Body of pancreas (tissue), 4 donors: ENCODE data around the gene HOXD12. TPM values are rescaled to one million over a fixed set of nuclear protein-coding genes. Genes with fewer than 3 reads are reported as not detected.

Experiments
- ATAC-seq: fragments of 150-250 bp; one replicate; pipeline ENCODE4 v1.9.1; 2016
- DNase-seq, 4 donors: peaks; one replicate each; pipeline ENCODE4 v3.0.0-alpha.2; 2019
- H3K27ac ChIP-seq, 4 donors: fragments of 200-600 bp; sonication (generic); 1 replicate in 3 of 4; 2 replicates in 1 of 4; pipeline versions ENCODE4 v1.5.1 to v1.6.1; 2016 to 2019; ENCODE audit warnings: mild to moderate bottlenecking in 1 of 4, mixed read lengths in 1 of 4, moderate library complexity in 1 of 4
- H3K27me3 ChIP-seq, 2 donors: fragments of 200-600 bp; sonication (generic); one replicate each; pipeline ENCODE4 v1.6.0; 2016; ENCODE audit warnings: mild to moderate bottlenecking in 1 of 2
- H3K36me3 ChIP-seq, 2 donors: fragments of 200-600 bp; sonication (generic); replicated peaks in 1 of 2; 2 replicates each; pipeline ENCODE4 v1.5.1; 2016; ENCODE audit warnings: low read depth in 2 of 2; ENCODE audit not compliant: insufficient read depth in 1 of 2
- H3K4me1 ChIP-seq: fragments of 200-600 bp; sonication (generic); one replicate; pipeline ENCODE4 v1.6.0; 2016
- H3K4me3 ChIP-seq, 2 donors: fragments of 200-600 bp; sonication (generic); 1 replicate in 1 of 2; 2 replicates in 1 of 2; pipeline ENCODE4 v1.5.1; 2016 to 2019
- H3K9me3 ChIP-seq, 3 donors: fragments of 200-600 bp; sonication (generic); 1 replicate in 2 of 3; 2 replicates in 1 of 3; pipeline ENCODE4 v1.5.1; 2016
- POLR2A ChIP-seq, 3 donors: fragments of 450-650 bp; IDR thresholded peaks; one replicate each; pipeline ENCODE4 v1.6.1; 2016; ENCODE audit warnings: antibody characterized with exemption in 3 of 3, mild to moderate bottlenecking in 2 of 3
- WGBS, 2 donors: methylation state at CpG; one replicate each; pipeline ENCODE4 v1.1.5; 2017; 5-methylcytosine and 5-hydroxymethylcytosine counted together
- intact Hi-C: fragments of 100-400 bp; cut with DNase I; formaldehyde crosslinking; loops from one replicate; pipeline ENCODE4 v1.15.1; 2023
- total RNA-seq, 2 donors: library from RNA; depleted of rRNA; stranded (reverse); fragments of >200 nt; gene quantifications; one replicate each; pipeline ENCODE4 v1.1.0, GENCODE V29; 2016
- TF ChIP-seq, protein P1 (sequence below), 7 experiments: fragments of 450-650 bp in 4 of 7; fragments of 200-600 bp in 3 of 7; sonication (generic) in 3 of 7; IDR thresholded peaks; one replicate each; pipeline ENCODE4 v1.5.1; 2016 to 2019; ENCODE audit warnings: antibody characterized with exemption in 7 of 7

Gene HOXD12
- total RNA-seq, 2 donors from 2014 or later: not detected

DNA sequence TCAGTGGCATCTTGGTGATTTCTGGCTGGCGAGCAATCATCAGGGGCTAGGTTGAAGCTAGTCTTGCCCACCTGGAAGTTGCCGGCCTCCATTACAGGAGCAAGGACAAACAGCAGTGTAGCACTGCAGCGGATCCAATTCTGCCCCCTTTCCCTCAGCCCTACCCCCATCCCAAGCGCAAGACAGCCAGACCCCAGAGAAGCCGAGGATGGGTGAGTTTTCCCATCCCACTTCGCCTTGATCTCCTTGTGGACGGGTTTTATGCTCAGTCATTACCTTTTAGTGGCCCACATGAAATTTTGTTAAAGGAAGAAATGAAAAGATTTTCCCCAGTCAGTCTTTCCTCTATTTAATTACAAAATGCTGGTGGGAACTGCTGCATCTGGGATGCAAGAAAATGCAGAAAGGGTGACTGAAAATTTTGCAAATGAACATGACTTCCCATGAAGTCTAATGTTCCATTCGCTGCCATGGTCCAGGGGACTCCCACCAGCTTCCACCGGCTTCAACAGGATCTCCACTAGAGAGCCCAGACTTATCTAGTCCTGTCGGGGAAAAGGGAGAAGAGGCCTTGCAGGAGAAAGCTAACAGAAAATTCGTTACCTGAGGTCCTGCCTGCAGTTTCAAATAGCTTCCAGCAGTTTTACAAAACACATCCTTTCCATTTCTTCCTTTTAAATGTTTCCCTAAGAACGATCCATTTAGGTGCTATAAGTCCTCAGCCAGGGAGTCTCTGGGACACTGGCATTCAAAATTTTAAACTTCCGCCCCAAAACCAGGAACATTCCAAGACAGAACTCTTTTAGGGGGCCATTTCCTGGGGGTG, 21.0 kb downstream of the HOXD12 start:
- no peaks in the 10 kb centered on the region for H3K36me3 ChIP-seq
- H3K27ac ChIP-seq: no peak overlapping the region
- WGBS, 2 donors: 7 to 17% methylated on average over 13 of the region's 13 CpGs
- intact Hi-C loops: loop anchor here (10.0 kb wide), 1 partner anchor 694 kb away; no protein-coding TSS in a partner anchor
- H3K9me3 ChIP-seq: no peaks in the 10 kb centered on the region
- TF ChIP-seq, protein P1, sequence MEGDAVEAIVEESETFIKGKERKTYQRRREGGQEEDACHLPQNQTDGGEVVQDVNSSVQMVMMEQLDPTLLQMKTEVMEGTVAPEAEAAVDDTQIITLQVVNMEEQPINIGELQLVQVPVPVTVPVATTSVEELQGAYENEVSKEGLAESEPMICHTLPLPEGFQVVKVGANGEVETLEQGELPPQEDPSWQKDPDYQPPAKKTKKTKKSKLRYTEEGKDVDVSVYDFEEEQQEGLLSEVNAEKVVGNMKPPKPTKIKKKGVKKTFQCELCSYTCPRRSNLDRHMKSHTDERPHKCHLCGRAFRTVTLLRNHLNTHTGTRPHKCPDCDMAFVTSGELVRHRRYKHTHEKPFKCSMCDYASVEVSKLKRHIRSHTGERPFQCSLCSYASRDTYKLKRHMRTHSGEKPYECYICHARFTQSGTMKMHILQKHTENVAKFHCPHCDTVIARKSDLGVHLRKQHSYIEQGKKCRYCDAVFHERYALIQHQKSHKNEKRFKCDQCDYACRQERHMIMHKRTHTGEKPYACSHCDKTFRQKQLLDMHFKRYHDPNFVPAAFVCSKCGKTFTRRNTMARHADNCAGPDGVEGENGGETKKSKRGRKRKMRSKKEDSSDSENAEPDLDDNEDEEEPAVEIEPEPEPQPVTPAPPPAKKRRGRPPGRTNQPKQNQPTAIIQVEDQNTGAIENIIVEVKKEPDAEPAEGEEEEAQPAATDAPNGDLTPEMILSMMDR (IDR thresholded peaks at IDR 0.05): no peak
- TF ChIP-seq POLR2A (IDR thresholded peaks at IDR 0.05): no peak
- ATAC-seq: no peak
- DNase-seq: no peak
- peaks cover 18% of the 10 kb centered on the region for H3K4me1 ChIP-seq
- no peak overlapping the region for H3K4me3 ChIP-seq
- peaks cover 0 to 66% of the 10 kb centered on the region in 2 donors for H3K27me3 ChIP-seq

GRCh38 chr2:176121190-176122051, 21.8 kb downstream of the HOXD12 start:
- H3K9me3 ChIP-seq: no peaks in the 10 kb centered on the region
- TF ChIP-seq, protein P1 (IDR thresholded peaks at IDR 0.05): no peak
- TF ChIP-seq POLR2A (IDR thresholded peaks at IDR 0.05): no peak
- H3K27me3 ChIP-seq: peaks cover 0 to 62% of the 10 kb centered on the region in 2 donors
- intact Hi-C loops: loop anchor here (10.0 kb wide), 1 partner anchor 693 kb away; no protein-coding TSS in a partner anchor
- H3K27ac ChIP-seq: no peak overlapping the region
- H3K4me1 ChIP-seq: peaks cover 15% of the 10 kb centered on the region
- DNase-seq (no peak), ATAC-seq (no peak)
- WGBS, 2 donors: 8 to 13% methylated on average over 16 to 53 of the region's 53 CpGs
- no peak overlapping the region for H3K4me3 ChIP-seq
- no peaks in the 10 kb centered on the region for H3K36me3 ChIP-seq

GRCh38 chr2:176122052-176122682, 22.6 kb downstream of the HOXD12 start:
- WGBS, 2 donors: 5 to 6% methylated on average over 45 to 46 of the region's 47 CpGs
- peaks cover 0 to 54% of the 10 kb centered on the region in 2 donors for H3K27me3 ChIP-seq
- no peaks in the 10 kb centered on the region for H3K9me3 ChIP-seq
- no peak for TF ChIP-seq POLR2A (IDR thresholded peaks at IDR 0.05)
- TF ChIP-seq, protein P1 (IDR thresholded peaks at IDR 0.05): no peak
- DNase-seq: no peak
- intact Hi-C loops: loop anchor here (10.0 kb wide), 1 partner anchor 693 kb away; no protein-coding TSS in a partner anchor
- H3K4me3 ChIP-seq: peak overlapping the region in 1 of 2 donors; percentile 8
- H3K27ac ChIP-seq: no peak overlapping the region
- no peaks in the 10 kb centered on the region for H3K36me3 ChIP-seq
- ATAC-seq: peak; percentile 22
- H3K4me1 ChIP-seq: peaks cover 14% of the 10 kb centered on the region

DNA sequence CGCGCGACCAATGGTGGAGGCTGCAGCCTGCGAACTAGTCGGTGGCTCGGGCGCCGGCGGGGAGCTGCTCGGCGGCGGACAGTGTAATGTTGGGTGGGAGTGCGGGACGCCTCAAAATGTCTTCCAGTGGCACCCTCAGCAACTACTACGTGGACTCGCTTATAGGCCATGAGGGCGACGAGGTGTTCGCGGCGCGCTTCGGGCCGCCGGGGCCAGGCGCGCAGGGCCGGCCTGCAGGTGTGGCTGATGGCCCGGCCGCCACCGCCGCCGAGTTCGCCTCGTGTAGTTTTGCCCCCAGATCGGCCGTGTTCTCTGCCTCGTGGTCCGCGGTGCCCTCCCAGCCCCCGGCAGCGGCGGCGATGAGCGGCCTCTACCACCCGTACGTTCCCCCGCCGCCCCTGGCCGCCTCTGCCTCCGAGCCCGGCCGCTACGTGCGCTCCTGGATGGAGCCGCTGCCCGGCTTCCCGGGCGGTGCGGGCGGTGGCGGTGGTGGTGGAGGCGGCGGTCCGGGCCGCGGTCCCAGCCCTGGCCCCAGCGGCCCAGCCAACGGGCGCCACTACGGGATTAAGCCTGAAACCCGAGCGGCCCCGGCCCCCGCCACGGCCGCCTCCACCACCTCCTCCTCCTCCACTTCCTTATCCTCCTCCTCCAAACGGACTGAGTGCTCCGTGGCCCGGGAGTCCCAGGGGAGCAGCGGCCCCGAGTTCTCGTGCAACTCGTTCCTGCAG, 23.3 kb downstream of the HOXD12 start, which contains the start of gene HOXD9:
Gene HOXD9 (plus strand): TSS at position 37 of the 728 bp plus-strand sequence. CDS start 50 bp downstream, at position 87.
- TF ChIP-seq, protein P1 (IDR thresholded peaks at IDR 0.05): no peak
- TF ChIP-seq POLR2A (IDR thresholded peaks at IDR 0.05): no peak
- no peak within 1 kb of the TSS for H3K27ac ChIP-seq
- intact Hi-C loops: loop anchor here (10.0 kb wide), 1 partner anchor 692 kb away; no protein-coding TSS in a partner anchor

More for the DNA sequence above, 23.3 kb downstream of the HOXD12 start, which contains the start of gene HOXD9:
- peaks cover 0 to 54% of the 10 kb centered on the region in 2 donors for H3K27me3 ChIP-seq
- peak; percentile 39 for ATAC-seq
- no peaks in the 10 kb centered on the region for H3K9me3 ChIP-seq
- no peaks in the 10 kb centered on the region for H3K36me3 ChIP-seq
- peaks cover 14% of the 10 kb centered on the region for H3K4me1 ChIP-seq
- peak in 1 of 4 donors; percentile 43 for DNase-seq
- H3K4me3 ChIP-seq: peak within 1 kb of the TSS in 1 of 2 donors; percentile 8
- 4 to 8% methylated on average over 33 to 77 of the region's 84 CpGs for WGBS, 2 donors
